DOHH2 (cell line): Measurements from ENCODE around the gene TIGD7.

Source experiments
- H3F3A ChIP-seq: fragments of 200-600 bp; sonication (generic), shearing (Covaris generic); 2 replicates; pipeline ENCODE4 v1.6.0; 2016; ENCODE audit warnings: antibody characterized with exemption, mild to moderate bottlenecking; ENCODE audit not compliant: control insufficient read depth, insufficient read depth
- H3K27ac ChIP-seq: fragments of 200-600 bp; sonication (generic); 2 replicates; pipeline ENCODE4 v1.5.1; 2014; ENCODE audit warnings: low read depth, mild to moderate bottlenecking, low read length, moderate library complexity
- H3K27me3 ChIP-seq: fragments of 200-600 bp; sonication (generic); 2 replicates; pipeline ENCODE4 v1.6.1; 2014; ENCODE audit warnings: mild to moderate bottlenecking, low read length, mixed read lengths; ENCODE audit not compliant: control insufficient read depth
- H3K36me3 ChIP-seq: fragments of 200-600 bp; sonication (generic); 2 replicates; pipeline ENCODE4 v1.6.1; 2014; ENCODE audit warnings: mild to moderate bottlenecking, low read length, moderate library complexity, mixed read lengths; ENCODE audit not compliant: control insufficient read depth
- H3K4me1 ChIP-seq: fragments of 200-600 bp; sonication (generic); 2 replicates; pipeline ENCODE4 v1.6.1; 2014; ENCODE audit warnings: mild to moderate bottlenecking, low read length, mixed read lengths; ENCODE audit not compliant: control insufficient read depth
- H3K4me2 ChIP-seq: fragments of 200-600 bp; sonication (generic); 2 replicates; pipeline ENCODE4 v1.6.0; 2014; ENCODE audit warnings: mild to moderate bottlenecking, low read length, moderate library complexity
- H3K4me3 ChIP-seq: fragments of 200-600 bp; sonication (generic); 2 replicates; pipeline ENCODE4 v1.5.1; 2014; ENCODE audit warnings: mild to moderate bottlenecking, low read length, mixed read lengths
- H3K79me2 ChIP-seq: fragments of 200-600 bp; sonication (generic); 2 replicates; pipeline ENCODE4 v1.6.1; 2014; ENCODE audit warnings: mild to moderate bottlenecking, low read length, mixed read lengths; ENCODE audit not compliant: control insufficient read depth
- H3K9me2 ChIP-seq: fragments of 200-600 bp; sonication (generic); replicated peaks from 2 replicates; pipeline ENCODE4 v1.6.1; 2014; ENCODE audit warnings: mild to moderate bottlenecking, low read length, mixed read lengths; ENCODE audit not compliant: control insufficient read depth
- H3K9me3 ChIP-seq: fragments of 200-600 bp; sonication (generic); 2 replicates; pipeline ENCODE4 v1.6.1; 2014; ENCODE audit warnings: antibody characterized with exemption, low read length, mixed read lengths; ENCODE audit not compliant: control insufficient read depth, insufficient read depth
- H4K20me1 ChIP-seq: fragments of 200-600 bp; sonication (generic); 2 replicates; pipeline ENCODE4 v1.6.0; 2014; ENCODE audit warnings: low read depth, mild to moderate bottlenecking, antibody characterized with exemption, low read length, moderate library complexity; ENCODE audit not compliant: control insufficient read depth, insufficient read depth
- EZH2phosphoT487 ChIP-seq: fragments of 200-600 bp; sonication (generic); IDR thresholded peaks from 2 replicates; pipeline ENCODE4 v1.6.1; 2017; ENCODE audit warnings: borderline replicate concordance, mild to moderate bottlenecking, antibody characterized with exemption, low read length, moderate library complexity, mixed read lengths
- TF ChIP-seq, protein P1 (sequence below): fragments of 200-600 bp; sonication (generic); IDR thresholded peaks from one replicate; pipeline ENCODE4 v1.5.1; 2014; ENCODE audit warnings: antibody characterized with exemption, mild to moderate bottlenecking, low read depth, low read length; ENCODE audit not compliant: poor library complexity, severe bottlenecking

The TIGD7 gene

DNA sequence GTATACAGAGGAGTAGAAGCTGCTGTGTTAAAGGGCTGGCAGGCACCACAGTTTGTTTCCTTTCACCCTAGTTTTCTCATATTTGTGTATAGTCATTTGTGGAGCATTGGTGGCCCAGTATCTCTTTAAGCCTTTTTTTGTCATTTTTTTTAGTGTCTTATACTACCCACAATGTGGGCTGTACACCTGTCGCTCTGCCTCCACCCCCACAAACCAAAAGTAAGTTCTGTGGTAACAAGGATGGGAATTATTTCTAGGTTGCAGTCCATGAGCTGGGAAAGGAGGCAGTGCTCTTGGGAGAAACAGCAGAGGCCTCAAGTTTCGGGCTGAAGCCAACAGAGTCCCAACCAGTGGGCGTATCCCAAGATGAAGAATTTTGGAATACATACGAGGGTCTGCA, 6.3 kb upstream of the TIGD7 start:
- no peak overlapping the region for H3K4me3 ChIP-seq
- no peaks in the 10 kb centered on the region for H3F3A ChIP-seq
- peaks cover 11% of the 10 kb centered on the region for H3K79me2 ChIP-seq
- TF ChIP-seq, protein P1, sequence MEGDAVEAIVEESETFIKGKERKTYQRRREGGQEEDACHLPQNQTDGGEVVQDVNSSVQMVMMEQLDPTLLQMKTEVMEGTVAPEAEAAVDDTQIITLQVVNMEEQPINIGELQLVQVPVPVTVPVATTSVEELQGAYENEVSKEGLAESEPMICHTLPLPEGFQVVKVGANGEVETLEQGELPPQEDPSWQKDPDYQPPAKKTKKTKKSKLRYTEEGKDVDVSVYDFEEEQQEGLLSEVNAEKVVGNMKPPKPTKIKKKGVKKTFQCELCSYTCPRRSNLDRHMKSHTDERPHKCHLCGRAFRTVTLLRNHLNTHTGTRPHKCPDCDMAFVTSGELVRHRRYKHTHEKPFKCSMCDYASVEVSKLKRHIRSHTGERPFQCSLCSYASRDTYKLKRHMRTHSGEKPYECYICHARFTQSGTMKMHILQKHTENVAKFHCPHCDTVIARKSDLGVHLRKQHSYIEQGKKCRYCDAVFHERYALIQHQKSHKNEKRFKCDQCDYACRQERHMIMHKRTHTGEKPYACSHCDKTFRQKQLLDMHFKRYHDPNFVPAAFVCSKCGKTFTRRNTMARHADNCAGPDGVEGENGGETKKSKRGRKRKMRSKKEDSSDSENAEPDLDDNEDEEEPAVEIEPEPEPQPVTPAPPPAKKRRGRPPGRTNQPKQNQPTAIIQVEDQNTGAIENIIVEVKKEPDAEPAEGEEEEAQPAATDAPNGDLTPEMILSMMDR, result no peak
- no peak for TF ChIP-seq EZH2phosphoT487
- peaks cover 77% of the 10 kb centered on the region for H3K36me3 ChIP-seq
- H3K4me2 ChIP-seq, result no peak overlapping the region
- peaks cover 40% of the 10 kb centered on the region for H3K9me3 ChIP-seq
- no peak overlapping the region for H3K27ac ChIP-seq
- H3K4me1 ChIP-seq, result no peaks in the 10 kb centered on the region; the same call in 1 of the 2 replicates
- no peaks in the 10 kb centered on the region for H3K9me2 ChIP-seq
- H3K27me3 ChIP-seq, result no peaks in the 10 kb centered on the region
- H4K20me1 ChIP-seq, result no peaks in the 10 kb centered on the region

DNA sequence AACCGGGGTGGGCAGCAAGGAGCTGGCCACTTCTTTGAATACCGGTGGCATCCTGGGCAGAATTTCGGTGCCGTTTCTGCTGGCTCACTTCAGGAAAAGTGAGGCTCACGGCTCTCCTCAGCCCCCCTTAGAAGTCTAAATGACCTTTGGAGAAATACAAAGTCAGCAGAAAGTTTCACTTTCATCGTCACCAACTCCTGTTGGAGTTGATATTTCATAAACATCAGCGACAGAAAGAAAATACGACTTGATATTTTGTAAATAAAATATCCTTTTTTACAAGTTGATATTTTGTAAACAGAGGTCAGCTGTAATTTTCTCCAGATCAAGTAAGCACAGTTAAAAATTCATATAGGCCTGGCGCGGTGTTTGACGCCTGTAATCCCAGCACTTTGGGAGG, 848 bp upstream of the TIGD7 start:
- no peak for TF ChIP-seq EZH2phosphoT487
- TF ChIP-seq, protein P1, result no peak
- Histone ChIP-seq H3K4me1 (peaks cover 23% of the 10 kb centered on the region), H3K4me3 (peak overlapping the region; percentile 85), H3K79me2 (peaks cover 30% of the 10 kb centered on the region), H3K36me3 (peaks cover 53% of the 10 kb centered on the region), H4K20me1 (no peaks in the 10 kb centered on the region), H3F3A (peaks cover 3% of the 10 kb centered on the region; the same call in 1 of the 2 replicates), H3K9me2 (no peaks in the 10 kb centered on the region), H3K27ac (no peak overlapping the region), H3K27me3 (no peaks in the 10 kb centered on the region), H3K9me3 (peaks cover 32% of the 10 kb centered on the region), H3K4me2 (peak overlapping the region; percentile 77)

DNA sequence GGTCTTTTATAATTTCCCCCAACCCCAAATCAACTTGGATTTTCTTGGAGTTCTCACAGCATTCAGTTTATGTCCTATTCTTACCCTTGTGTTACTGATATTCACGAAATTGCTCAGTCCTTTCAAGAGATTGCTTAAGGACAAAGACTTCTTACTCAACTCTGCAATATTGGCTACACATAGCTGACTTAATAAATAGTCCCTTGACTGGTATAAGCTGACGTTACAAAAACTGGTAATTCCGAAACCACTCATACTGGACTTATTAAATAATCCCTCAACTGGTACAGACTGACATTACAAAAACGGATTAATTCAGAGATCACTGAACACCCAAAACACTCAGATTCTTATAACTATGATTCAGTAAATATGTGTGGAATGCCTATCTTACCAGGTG, 860 bp downstream of the TIGD7 start:
- peak overlapping the region; percentile 85 for H3K4me3 ChIP-seq
- peak overlapping the region; percentile 77 for H3K4me2 ChIP-seq
- H3K4me1 ChIP-seq, result peaks cover 23% of the 10 kb centered on the region
- no peaks in the 10 kb centered on the region for H3K27me3 ChIP-seq
- peaks cover 40% of the 10 kb centered on the region for H3K9me3 ChIP-seq
- no peak overlapping the region; the same call in 1 of the 2 replicates for H3K27ac ChIP-seq
- no peaks in the 10 kb centered on the region for H3K9me2 ChIP-seq
- no peaks in the 10 kb centered on the region for H4K20me1 ChIP-seq
- peaks cover 57% of the 10 kb centered on the region for H3K36me3 ChIP-seq
- peaks cover 30% of the 10 kb centered on the region for H3K79me2 ChIP-seq
- TF ChIP-seq, protein P1, result no peak
- TF ChIP-seq EZH2phosphoT487, result no peak
- peaks cover 3% of the 10 kb centered on the region; the same call in 1 of the 2 replicates for H3F3A ChIP-seq
